ENCODE results near the gene RGS5.

The RGS5 gene

DNA sequence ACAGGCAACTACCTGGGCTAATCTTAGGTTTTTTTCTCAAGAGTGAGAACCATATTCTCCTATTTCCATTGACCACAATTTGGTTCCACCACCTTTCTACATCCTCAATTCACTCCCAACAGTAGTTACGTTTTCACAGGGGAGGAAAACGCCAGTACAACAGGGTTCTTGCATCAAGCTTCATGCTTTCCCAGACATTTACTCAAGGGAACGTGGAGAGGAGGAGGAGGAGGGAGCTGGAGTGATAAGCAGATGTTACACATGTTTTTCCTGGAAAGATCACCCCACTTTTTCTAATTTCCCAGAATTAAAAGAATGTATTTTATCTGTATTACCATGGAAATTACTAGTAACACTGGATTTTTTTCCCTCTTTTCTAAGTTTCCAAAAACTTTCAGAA is 58.3 kb downstream of the RGS5 start:
- no peak for DNase-seq

GRCh38 chr1:163142152-163142551 is 60.6 kb downstream of the RGS5 start:
- DNase-seq: peak; percentile 4

- DNase-seq: no peak
Measured at GRCh38 chr1:163141556-163141955, 61.2 kb downstream of the RGS5 start.

GRCh38 chr1:163137556-163138265 is 65.0 kb downstream of the RGS5 start:
- DNase-seq: no peak

- DNase-seq: no peak
Measured at GRCh38 chr1:163131981-163132380, 70.7 kb downstream of the RGS5 start.

- no peak for DNase-seq
Measured at GRCh38 chr1:163130225-163130856, 72.4 kb downstream of the RGS5 start.

GRCh38 chr1:163128282-163128681 is 74.4 kb downstream of the RGS5 start:
- DNase-seq: no peak

- DNase-seq: no peak
Measured at GRCh38 chr1:163124812-163125211, 77.9 kb downstream of the RGS5 start.

DNA sequence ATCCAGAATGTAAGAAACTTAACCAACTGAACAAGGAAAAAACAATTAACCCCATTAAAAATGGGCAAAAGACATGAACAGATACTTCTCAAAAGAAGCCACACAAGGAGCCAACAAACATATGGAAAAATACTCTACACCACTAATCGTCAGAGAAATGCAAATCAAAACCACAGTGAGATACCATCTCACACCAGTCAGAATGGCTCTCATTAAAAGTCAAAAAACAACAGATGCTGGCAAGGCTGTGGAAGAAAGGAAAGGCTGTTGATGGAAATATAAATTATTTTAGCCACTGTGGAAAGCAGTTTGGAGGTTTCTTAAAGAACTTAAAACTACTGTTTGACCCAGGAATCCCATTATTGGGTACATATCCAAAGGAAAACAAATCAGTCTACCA is 82.3 kb downstream of the RGS5 start:
- DNase-seq: no peak

GRCh38 chr1:163119707-163120106 is 83.0 kb downstream of the RGS5 start:
- DNase-seq: no peak

DNA sequence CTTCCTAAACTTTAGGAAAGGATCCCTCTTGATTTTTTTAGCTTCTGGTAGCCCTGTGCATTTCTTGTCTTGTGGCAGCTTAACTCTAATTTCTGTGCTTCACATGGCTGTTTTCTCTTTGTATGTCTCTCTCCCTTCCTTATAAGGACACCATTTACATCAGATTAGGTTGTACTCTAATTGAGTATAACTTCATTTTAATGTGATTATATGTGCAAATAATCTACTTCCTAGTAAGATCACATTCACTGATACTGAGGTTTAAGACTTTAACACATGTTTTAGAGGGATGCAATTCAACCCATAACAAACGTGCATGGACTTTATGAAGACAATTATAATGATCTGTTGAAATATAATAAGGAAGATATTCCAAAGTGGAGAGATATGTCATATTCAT is 86.8 kb downstream of the RGS5 start:
- DNase-seq: no peak

DNA sequence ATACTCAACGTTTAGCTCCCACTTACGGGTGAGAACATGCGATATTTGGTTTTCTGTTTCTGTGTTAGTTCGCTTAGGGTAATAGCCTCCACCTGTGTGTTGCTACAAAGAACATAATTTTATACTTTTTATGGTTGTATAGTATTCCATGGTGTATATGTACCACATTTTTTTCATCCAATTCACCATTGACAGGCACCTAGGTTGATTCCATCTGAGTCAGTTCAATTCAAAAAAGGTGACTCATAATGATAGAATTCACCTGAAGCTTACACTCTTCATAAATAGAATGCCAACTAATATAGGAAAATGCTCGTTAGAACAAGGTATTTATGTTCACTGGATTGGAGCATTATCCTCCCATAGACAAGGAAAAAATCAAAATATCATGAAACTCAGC is 95.1 kb downstream of the RGS5 start:
- no peak for DNase-seq

DNA sequence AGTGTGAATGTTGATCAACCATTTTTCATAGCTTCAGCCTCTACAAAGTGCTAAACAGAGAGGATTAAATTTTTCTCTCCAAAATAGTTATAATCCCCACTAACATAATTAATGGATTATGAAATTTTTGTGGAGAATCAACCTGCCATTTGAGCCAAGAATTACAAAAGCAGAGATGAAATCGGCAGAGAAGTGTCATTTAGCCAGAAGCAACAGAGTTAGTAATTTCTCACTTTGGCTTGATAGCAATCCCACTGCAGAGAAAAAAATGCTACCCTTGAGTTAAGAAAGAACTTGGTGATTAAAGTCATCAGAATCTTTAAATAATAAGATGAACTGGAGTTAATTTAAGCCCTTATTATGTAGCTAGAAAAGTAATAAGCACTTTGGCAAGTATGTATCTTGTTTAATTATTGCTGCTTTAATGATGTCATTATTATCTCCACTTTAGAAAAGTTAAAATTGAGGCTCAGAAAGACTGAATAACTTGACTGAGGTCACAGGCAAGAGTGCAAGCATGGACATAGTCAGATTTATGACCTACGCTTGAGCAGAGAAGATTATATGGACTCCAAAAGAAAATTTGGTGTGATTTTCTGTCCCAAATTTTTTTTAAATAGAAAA is 96.2 kb downstream of the RGS5 start:
- DNase-seq: no peak

GRCh38 chr1:163104385-163105099 is 98.2 kb downstream of the RGS5 start:
- DNase-seq: peak; percentile 71

GRCh38 chr1:163102590-163102989 is 100.1 kb downstream of the RGS5 start:
- no peak for DNase-seq

DNA sequence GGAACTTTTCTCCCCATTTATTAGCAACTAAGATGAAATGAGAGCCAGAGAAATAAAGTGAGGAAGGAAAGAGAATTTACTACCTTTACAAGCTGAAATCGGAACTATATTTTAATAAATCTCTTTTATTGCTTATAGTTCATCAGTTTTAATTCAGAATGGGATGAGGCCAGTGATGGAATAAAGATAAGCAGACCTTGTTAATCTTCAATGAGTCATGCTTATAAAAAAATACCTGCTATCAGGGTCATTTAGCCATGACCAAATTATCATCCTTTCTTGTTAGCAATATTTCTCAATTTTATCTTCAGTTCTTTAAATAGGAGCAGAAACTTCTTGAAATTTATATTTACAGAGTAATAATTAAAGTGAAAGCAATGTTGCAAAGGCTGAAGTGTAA is 107.5 kb downstream of the RGS5 start:
- DNase-seq: no peak

DNA sequence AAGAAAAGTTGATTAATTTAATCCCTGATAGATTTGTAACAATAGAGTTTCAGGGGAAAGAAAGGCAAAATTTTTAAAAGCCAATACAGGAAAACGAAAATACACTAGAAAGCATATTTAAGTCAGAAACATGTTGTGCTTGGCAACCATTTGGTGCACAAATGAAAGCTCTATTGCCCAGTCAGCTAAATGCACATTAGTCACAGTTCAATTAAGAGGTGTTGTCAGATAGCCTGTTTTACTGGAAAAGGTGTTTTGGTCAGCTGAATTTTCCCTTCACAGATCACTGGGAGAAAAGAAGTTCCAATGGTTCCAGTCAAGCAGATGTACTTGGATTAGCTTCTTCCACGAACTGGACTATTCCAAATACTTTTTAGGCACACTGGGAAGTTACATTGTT is 108.1 kb downstream of the RGS5 start:
- no peak for DNase-seq

GRCh38 chr1:163094182-163094581 is 108.5 kb downstream of the RGS5 start:
- DNase-seq: peak; percentile 39

- no peak for DNase-seq
Measured at GRCh38 chr1:163093579-163093978, 109.1 kb downstream of the RGS5 start.

DNA sequence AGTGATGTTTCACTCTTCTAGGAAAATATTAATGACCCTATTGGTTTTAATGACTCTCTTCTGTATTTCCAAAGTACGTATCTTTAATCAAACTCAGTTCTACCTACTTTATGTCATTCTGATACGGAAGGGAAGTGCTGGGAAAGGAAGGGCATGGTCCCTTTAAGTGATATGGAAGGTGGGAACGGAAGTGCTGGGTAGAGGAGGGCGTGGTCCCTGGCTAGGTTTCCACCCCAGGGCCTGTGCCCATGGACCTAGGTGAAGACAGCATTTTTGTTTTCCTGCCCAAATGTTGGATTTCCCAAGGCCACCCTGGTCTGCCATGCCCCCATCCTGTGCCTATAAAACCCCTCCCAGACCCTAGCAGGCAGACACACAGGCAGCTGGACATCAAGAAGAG is 109.5 kb downstream of the RGS5 start:
- no peak for DNase-seq
